Colonic mucosa (tissue), 4 donors: ENCODE results near the gene STXBP6. TPM values are rescaled to one million over a fixed set of nuclear protein-coding genes. Genes with fewer than 3 reads are reported as not detected.

ENCODE experiments used
- DNase-seq: peaks from one replicate; pipeline ENCODE4 v3.0.0-alpha.2; 2020
- H3K27ac ChIP-seq: fragments of 200-600 bp; one replicate; pipeline ENCODE4 v1.8.0; 2021
- H3K27me3 ChIP-seq: fragments of 200-600 bp; one replicate; pipeline ENCODE4 v1.8.0; 2021
- H3K36me3 ChIP-seq: fragments of 200-600 bp; one replicate; pipeline ENCODE4 v1.8.0; 2021
- H3K4me1 ChIP-seq: fragments of 200-600 bp; one replicate; pipeline ENCODE4 v1.8.0; 2021; ENCODE audit warnings: mild to moderate bottlenecking
- H3K4me3 ChIP-seq: fragments of 200-600 bp; one replicate; pipeline ENCODE4 v1.8.0; 2021
- H3K9ac ChIP-seq, 2 donors: one replicate each; pipeline ENCODE4 v1.7.0; 2013; ENCODE audit warnings: control low read depth in 2 of 2, low read depth in 2 of 2, low read length in 2 of 2
- H3K9me3 ChIP-seq: fragments of 200-600 bp; one replicate; pipeline ENCODE4 v1.8.0; 2021
- CTCF ChIP-seq: fragments of 200-600 bp; IDR thresholded peaks from one replicate; pipeline ENCODE4 v1.8.0; 2022; ENCODE audit warnings: antibody characterized with exemption, mild to moderate bottlenecking
- intact Hi-C: fragments of 100-400 bp; cut with DNase I; formaldehyde crosslinking; loops from one replicate; pipeline ENCODE4 v1.14.1; 2022
- total RNA-seq, 2 donors: library from RNA; stranded (reverse); fragmentation: NEBNext Ultra II Directional in 1 of 2; extraction: Animal tissue kit (Norgen Biotek cat#: 25700) in 1 of 2; gene quantifications; one replicate each; pipeline ENCODE4 v1.2.1, GENCODE V29; 2021
- donor health status: healthy.
- donor health status: DM: no; HTN: no; CAD: no.
- donor health status: DM: no; HTN: no; CAD: no.

STXBP6 gene
- 10 to 100 TPM; 23.7 to 26.1 TPM for total RNA-seq

GRCh38 chr14:25049568-25050268 is at the start of gene STXBP6:
TSS of gene STXBP6 (minus strand) at chr14:25050147. CDS start at chr14:24974818, 75,329 bp downstream.
- Histone ChIP-seq H3K27ac (peak within 1 kb of the TSS; percentile 65), H3K36me3 (no peaks in the 10 kb centered on the region), H3K27me3 (no peaks in the 10 kb centered on the region), H3K4me1 (no peaks in the 10 kb centered on the region), H3K4me3 (peak within 1 kb of the TSS; percentile 77), H3K9ac (peak within 1 kb of the TSS; percentile 81 to 85), H3K9me3 (no peaks in the 10 kb centered on the region)
- no peak for TF ChIP-seq CTCF
- DNase-seq, result peak; percentile 76
- intact Hi-C loops, result no loop called here

GRCh38 chr14:25097120-25097519 is 47.2 kb upstream of the STXBP6 start:
- intact Hi-C loops, result no loop called here

GRCh38 chr14:25095736-25096437 is 45.9 kb upstream of the STXBP6 start:
- H3K27me3 ChIP-seq, result no peaks in the 10 kb centered on the region
- H3K27ac ChIP-seq, result peak overlapping the region; percentile 9
- H3K36me3 ChIP-seq, result no peaks in the 10 kb centered on the region
- no peaks in the 10 kb centered on the region for H3K4me1 ChIP-seq
- no peaks in the 10 kb centered on the region for H3K9me3 ChIP-seq
- peak; percentile 61 for DNase-seq
- peak overlapping the region in 1 of 2 donors; percentile 46 for H3K9ac ChIP-seq
- TF ChIP-seq CTCF, result no peak
- intact Hi-C loops, result no loop called here
- no peak overlapping the region for H3K4me3 ChIP-seq

More at GRCh38 chr14:25097120-25097519, 47.2 kb upstream of the STXBP6 start:
- Histone ChIP-seq H3K36me3 (no peaks in the 10 kb centered on the region), H3K9me3 (no peaks in the 10 kb centered on the region), H3K27me3 (no peaks in the 10 kb centered on the region), H3K9ac (no peak overlapping the region), H3K27ac (no peak overlapping the region), H3K4me3 (no peak overlapping the region), H3K4me1 (no peaks in the 10 kb centered on the region)
- no peak for TF ChIP-seq CTCF
- DNase-seq, result no peak

- Histone ChIP-seq H3K27ac (no peak overlapping the region), H3K27me3 (no peaks in the 10 kb centered on the region), H3K36me3 (no peaks in the 10 kb centered on the region), H3K4me1 (no peaks in the 10 kb centered on the region), H3K4me3 (no peak overlapping the region), H3K9ac (no peak overlapping the region), H3K9me3 (no peaks in the 10 kb centered on the region)
- TF ChIP-seq CTCF, result no peak
- intact Hi-C loops, result no loop called here
- no peak for DNase-seq
Measured at GRCh38 chr14:25094171-25094907, 44.4 kb upstream of the STXBP6 start.

- no peak overlapping the region for H3K9ac ChIP-seq
- TF ChIP-seq CTCF, result no peak
- no peaks in the 10 kb centered on the region for H3K4me1 ChIP-seq
- intact Hi-C loops, result no loop called here
- no peak for DNase-seq
- no peak overlapping the region for H3K27ac ChIP-seq
- H3K27me3 ChIP-seq, result no peaks in the 10 kb centered on the region
- H3K9me3 ChIP-seq, result no peaks in the 10 kb centered on the region
- no peaks in the 10 kb centered on the region for H3K36me3 ChIP-seq
- no peak overlapping the region for H3K4me3 ChIP-seq
Measured at GRCh38 chr14:25092258-25092740, 42.4 kb upstream of the STXBP6 start.
